ENCODE results near the gene CLCN5.

CLCN5 gene

GRCh38 chrX:49958727-49959485 is 36.5 kb downstream of the CLCN5 start:
- no peak for DNase-seq (ENCODE audit: low spot score)
- H3K4me1 Mint-ChIP-seq (ENCODE audit: low read depth) = no peaks in the 10 kb centered on the region
- H3K27ac Mint-ChIP-seq = no peak overlapping the region
- no peaks in the 10 kb centered on the region for H3K9me3 Mint-ChIP-seq
- H3K4me3 Mint-ChIP-seq = no peak overlapping the region
- no peaks in the 10 kb centered on the region for H3K27me3 Mint-ChIP-seq (ENCODE audit: low read depth)
- H3K36me3 Mint-ChIP-seq (ENCODE audit: low read depth) = no peaks in the 10 kb centered on the region

GRCh38 chrX:49959602-49960001 is 37.2 kb downstream of the CLCN5 start:
- Mint-ChIP-seq H3K36me3 (ENCODE audit: low read depth) (no peaks in the 10 kb centered on the region), H3K4me3 (no peak overlapping the region), H3K27me3 (ENCODE audit: low read depth) (no peaks in the 10 kb centered on the region), H3K4me1 (ENCODE audit: low read depth) (no peaks in the 10 kb centered on the region), H3K9me3 (no peaks in the 10 kb centered on the region), H3K27ac (no peak overlapping the region)
- DNase-seq (ENCODE audit: low spot score) = no peak

GRCh38 chrX:49960061-49960460 is 37.7 kb downstream of the CLCN5 start:
- no peak for DNase-seq (ENCODE audit: low spot score)
- Mint-ChIP-seq H3K4me1 (ENCODE audit: low read depth) (no peaks in the 10 kb centered on the region), H3K9me3 (no peaks in the 10 kb centered on the region), H3K4me3 (no peak overlapping the region), H3K27ac (no peak overlapping the region), H3K36me3 (ENCODE audit: low read depth) (no peaks in the 10 kb centered on the region), H3K27me3 (ENCODE audit: low read depth) (no peaks in the 10 kb centered on the region)

GRCh38 chrX:49970674-49971073 is 48.3 kb downstream of the CLCN5 start:
- no peak overlapping the region for H3K4me3 Mint-ChIP-seq
- no peaks in the 10 kb centered on the region for H3K9me3 Mint-ChIP-seq
- no peak overlapping the region for H3K27ac Mint-ChIP-seq
- no peak for DNase-seq (ENCODE audit: low spot score)
- H3K4me1 Mint-ChIP-seq (ENCODE audit: low read depth) = no peaks in the 10 kb centered on the region
- H3K27me3 Mint-ChIP-seq (ENCODE audit: low read depth) = no peaks in the 10 kb centered on the region
- H3K36me3 Mint-ChIP-seq (ENCODE audit: low read depth) = no peaks in the 10 kb centered on the region

- Mint-ChIP-seq H3K27me3 (ENCODE audit: low read depth) (no peaks in the 10 kb centered on the region), H3K27ac (no peak overlapping the region), H3K4me3 (no peak overlapping the region), H3K9me3 (no peaks in the 10 kb centered on the region), H3K36me3 (ENCODE audit: low read depth) (no peaks in the 10 kb centered on the region), H3K4me1 (ENCODE audit: low read depth) (no peaks in the 10 kb centered on the region)
- no peak for DNase-seq (ENCODE audit: low spot score)
These were observed 50.0 kb downstream of the CLCN5 start for GRCh38 chrX:49972328-49972860.

GRCh38 chrX:49976682-49977197 is 54.3 kb downstream of the CLCN5 start:
- Mint-ChIP-seq H3K36me3 (ENCODE audit: low read depth) (no peaks in the 10 kb centered on the region), H3K27ac (no peak overlapping the region)

GRCh38 chrX:49977319-49978090 is 55.1 kb downstream of the CLCN5 start:
- Mint-ChIP-seq H3K4me3 (no peak overlapping the region), H3K27ac (no peak overlapping the region), H3K36me3 (ENCODE audit: low read depth) (no peaks in the 10 kb centered on the region), H3K9me3 (no peaks in the 10 kb centered on the region), H3K4me1 (ENCODE audit: low read depth) (no peaks in the 10 kb centered on the region), H3K27me3 (ENCODE audit: low read depth) (no peaks in the 10 kb centered on the region)
- no peak for DNase-seq (ENCODE audit: low spot score)

More at GRCh38 chrX:49976682-49977197, 54.3 kb downstream of the CLCN5 start:
- H3K27me3 Mint-ChIP-seq (ENCODE audit: low read depth) = no peaks in the 10 kb centered on the region
- H3K9me3 Mint-ChIP-seq = no peaks in the 10 kb centered on the region
- no peak overlapping the region for H3K4me3 Mint-ChIP-seq
- DNase-seq (ENCODE audit: low spot score) = no peak
- H3K4me1 Mint-ChIP-seq (ENCODE audit: low read depth) = no peaks in the 10 kb centered on the region

GRCh38 chrX:49978176-49978575 is 55.8 kb downstream of the CLCN5 start:
- DNase-seq (ENCODE audit: low spot score) = no peak
- Mint-ChIP-seq H3K36me3 (ENCODE audit: low read depth) (no peaks in the 10 kb centered on the region), H3K27me3 (ENCODE audit: low read depth) (no peaks in the 10 kb centered on the region), H3K9me3 (no peaks in the 10 kb centered on the region), H3K4me3 (no peak overlapping the region), H3K4me1 (ENCODE audit: low read depth) (no peaks in the 10 kb centered on the region), H3K27ac (no peak overlapping the region)

GRCh38 chrX:49986058-49986457 is 63.7 kb downstream of the CLCN5 start:
- H3K4me1 Mint-ChIP-seq (ENCODE audit: low read depth) = no peaks in the 10 kb centered on the region

GRCh38 chrX:49987651-49988050 is 65.3 kb downstream of the CLCN5 start:
- H3K27me3 Mint-ChIP-seq (ENCODE audit: low read depth) = no peaks in the 10 kb centered on the region
- no peaks in the 10 kb centered on the region for H3K36me3 Mint-ChIP-seq (ENCODE audit: low read depth)
- H3K27ac Mint-ChIP-seq = no peak overlapping the region
- H3K4me3 Mint-ChIP-seq = no peak overlapping the region
- no peaks in the 10 kb centered on the region for H3K9me3 Mint-ChIP-seq
- H3K4me1 Mint-ChIP-seq (ENCODE audit: low read depth) = no peaks in the 10 kb centered on the region
- no peak for DNase-seq (ENCODE audit: low spot score)

More at GRCh38 chrX:49986058-49986457, 63.7 kb downstream of the CLCN5 start:
- H3K4me3 Mint-ChIP-seq = no peak overlapping the region
- no peaks in the 10 kb centered on the region for H3K36me3 Mint-ChIP-seq (ENCODE audit: low read depth)
- no peaks in the 10 kb centered on the region for H3K9me3 Mint-ChIP-seq
- DNase-seq (ENCODE audit: low spot score) = no peak
- no peaks in the 10 kb centered on the region for H3K27me3 Mint-ChIP-seq (ENCODE audit: low read depth)
- H3K27ac Mint-ChIP-seq = no peak overlapping the region

GRCh38 chrX:49988143-49988542 is 65.7 kb downstream of the CLCN5 start:
- no peak overlapping the region for H3K4me3 Mint-ChIP-seq
- H3K27me3 Mint-ChIP-seq (ENCODE audit: low read depth) = no peaks in the 10 kb centered on the region
- no peak for DNase-seq (ENCODE audit: low spot score)
- no peaks in the 10 kb centered on the region for H3K36me3 Mint-ChIP-seq (ENCODE audit: low read depth)
- H3K27ac Mint-ChIP-seq = no peak overlapping the region
- no peaks in the 10 kb centered on the region for H3K4me1 Mint-ChIP-seq (ENCODE audit: low read depth)
- H3K9me3 Mint-ChIP-seq = no peaks in the 10 kb centered on the region

GRCh38 chrX:49991758-49992157 is 69.4 kb downstream of the CLCN5 start:
- Mint-ChIP-seq H3K27me3 (ENCODE audit: low read depth) (no peaks in the 10 kb centered on the region), H3K27ac (no peak overlapping the region), H3K4me1 (ENCODE audit: low read depth) (no peaks in the 10 kb centered on the region), H3K9me3 (no peaks in the 10 kb centered on the region), H3K36me3 (ENCODE audit: low read depth) (no peaks in the 10 kb centered on the region), H3K4me3 (no peak overlapping the region)
- DNase-seq (ENCODE audit: low spot score) = no peak

- Mint-ChIP-seq H3K36me3 (ENCODE audit: low read depth) (no peaks in the 10 kb centered on the region), H3K4me3 (no peak overlapping the region), H3K27ac (no peak overlapping the region), H3K4me1 (ENCODE audit: low read depth) (no peaks in the 10 kb centered on the region), H3K27me3 (ENCODE audit: low read depth) (no peaks in the 10 kb centered on the region), H3K9me3 (no peaks in the 10 kb centered on the region)
- DNase-seq (ENCODE audit: low spot score) = no peak
These were observed 70.5 kb downstream of the CLCN5 start for GRCh38 chrX:49992853-49993252.

GRCh38 chrX:49993661-49994060 is 71.3 kb downstream of the CLCN5 start:
- Mint-ChIP-seq H3K27ac (no peak overlapping the region), H3K9me3 (no peaks in the 10 kb centered on the region), H3K4me1 (ENCODE audit: low read depth) (no peaks in the 10 kb centered on the region), H3K27me3 (ENCODE audit: low read depth) (no peaks in the 10 kb centered on the region), H3K4me3 (no peak overlapping the region), H3K36me3 (ENCODE audit: low read depth) (no peaks in the 10 kb centered on the region)
- no peak for DNase-seq (ENCODE audit: low spot score)
